HG03575 (cell line): Measurements from ENCODE around the gene PRAMEF14.
"Not testable (repeated sequence)": the region's sequence is repeated elsewhere in the genome, so short reads cannot be mapped to it uniquely, and the experiment has no call there.

Experiments used
- ATAC-seq: cut with Tn5 transposase; IDR thresholded peaks from one replicate; pipeline ENCODE4 v1.9.1; 2021; ENCODE audit not compliant: unreplicated experiment, insufficient number of reproducible peaks, low FRiP score; ENCODE audit errors: extremely low read depth

The PRAMEF14 gene

GRCh38 chr1:13297216-13297931, 49.6 kb downstream of the PRAMEF14 start:
- not testable (repeated sequence) for ATAC-seq
